ENCODE measurements around the gene ERCC3.
"Not testable (repeated sequence)": the region's sequence is repeated elsewhere in the genome, so short reads cannot be mapped to it uniquely, and the experiment has no call there.

ERCC3 gene

GRCh38 chr2:127225186-127225960 is 68.6 kb downstream of the ERCC3 start:
- DNase-seq = no peak

- DNase-seq = not testable (repeated sequence)
These were observed 69.8 kb downstream of the ERCC3 start for GRCh38 chr2:127224135-127224534.

- no peak for DNase-seq
These were observed 73.0 kb downstream of the ERCC3 start for GRCh38 chr2:127220768-127221527.

GRCh38 chr2:127220102-127220767 is 73.7 kb downstream of the ERCC3 start, which contains the start of gene CYP27C1:
Gene CYP27C1, minus strand, starts transcription at chr2:127220299. Its CDS starts 29 bp downstream, at chr2:127220270.
- DNase-seq = no peak

GRCh38 chr2:127219171-127220070 is 74.5 kb downstream of the ERCC3 start:
- DNase-seq = no peak

- DNase-seq = no peak
These were observed 75.2 kb downstream of the ERCC3 start for GRCh38 chr2:127218812-127219170.

- DNase-seq = no peak
These were observed 76.2 kb downstream of the ERCC3 start for GRCh38 chr2:127217470-127218325.

- DNase-seq = no peak
These were observed 77.4 kb downstream of the ERCC3 start for GRCh38 chr2:127216593-127216992.

- DNase-seq = no peak
These were observed 77.8 kb downstream of the ERCC3 start for GRCh38 chr2:127216095-127216494.

- DNase-seq = not testable (repeated sequence)
These were observed 79.7 kb downstream of the ERCC3 start for GRCh38 chr2:127214201-127214600.

GRCh38 chr2:127208313-127208712 is 85.6 kb downstream of the ERCC3 start:
- no peak for DNase-seq

Measured in suppressor macrophage treated with lipopolysaccharide for 4 hours (primary cell).